ENCODE results near the gene SUN1. TPM values are rescaled to one million over a fixed set of nuclear protein-coding genes. Genes with fewer than 3 reads are reported as not detected.

Gene SUN1
- total and polyA plus RNA-seq, 2 experiments from 2014 or later: 63.3 to 145 TPM

DNA sequence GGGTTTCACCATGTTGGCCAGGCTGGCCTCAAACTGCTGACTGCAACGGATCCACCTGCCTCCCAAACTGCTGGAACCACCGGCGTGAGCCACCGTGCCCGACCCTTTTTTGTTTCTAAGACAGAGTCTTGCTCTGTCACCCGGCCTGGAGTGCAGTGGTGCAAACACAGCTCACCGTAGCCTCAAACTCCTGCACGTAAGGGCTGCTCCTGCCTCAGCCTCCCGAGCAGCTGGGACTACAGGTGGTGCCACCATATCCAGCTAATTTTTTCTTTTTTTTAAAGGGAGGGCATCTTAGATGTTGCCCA lies 85.8 kb downstream of the SUN1 start:
- Histone ChIP-seq H2AFZ (no peak overlapping the region), H3K27ac (ENCODE audit: low read depth) (no peak overlapping the region), H3K4me1 (ENCODE audit: insufficient read depth) (no peaks in the 10 kb centered on the region), H3F3A (replicated peaks; ENCODE audit: low read depth) (no peaks in the 10 kb centered on the region), H3K4me2 (no peak overlapping the region), H3K9me2 (ENCODE audit: insufficient read depth) (no peaks in the 10 kb centered on the region), H4K20me1 (replicated peaks; ENCODE audit: insufficient read depth) (no peaks in the 10 kb centered on the region), H3K36me3 (ENCODE audit: insufficient read depth) (no peaks in the 10 kb centered on the region), H3K4me3 (no peak overlapping the region), H3K79me2 (replicated peaks; ENCODE audit: insufficient read depth) (no peaks in the 10 kb centered on the region), H3K27me3 (ENCODE audit: insufficient read depth) (no peaks in the 10 kb centered on the region)
- H3K27ac Mint-ChIP-seq: no peak overlapping the region
- DNase-seq (ENCODE audit: low spot score): no peak
- TF ChIP-seq, protein P1, sequence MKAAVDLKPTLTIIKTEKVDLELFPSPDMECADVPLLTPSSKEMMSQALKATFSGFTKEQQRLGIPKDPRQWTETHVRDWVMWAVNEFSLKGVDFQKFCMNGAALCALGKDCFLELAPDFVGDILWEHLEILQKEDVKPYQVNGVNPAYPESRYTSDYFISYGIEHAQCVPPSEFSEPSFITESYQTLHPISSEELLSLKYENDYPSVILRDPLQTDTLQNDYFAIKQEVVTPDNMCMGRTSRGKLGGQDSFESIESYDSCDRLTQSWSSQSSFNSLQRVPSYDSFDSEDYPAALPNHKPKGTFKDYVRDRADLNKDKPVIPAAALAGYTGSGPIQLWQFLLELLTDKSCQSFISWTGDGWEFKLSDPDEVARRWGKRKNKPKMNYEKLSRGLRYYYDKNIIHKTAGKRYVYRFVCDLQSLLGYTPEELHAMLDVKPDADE (IDR thresholded peaks at IDR 0.05): no peak
- TF ChIP-seq ZNF462 (CRISPR knock-in tag; IDR thresholded peaks at IDR 0.05) (no peak), NANOG (IDR thresholded peaks at IDR 0.05; ENCODE audit: borderline replicate concordance) (no peak), ZNF331 (CRISPR knock-in tag; IDR thresholded peaks at IDR 0.05; ENCODE audit: low read depth) (no peak), ZNF114 (CRISPR knock-in tag; IDR thresholded peaks at IDR 0.05) (no peak), POLR2AphosphoS5 (IDR thresholded peaks at IDR 0.05; ENCODE audit: low read depth) (no peak), EZH2phosphoT487 (IDR thresholded peaks at IDR 0.05; ENCODE audit: unreplicated experiment) (no peak)
- no peak for ATAC-seq
- H3K9me3 Mint-ChIP-seq: no peaks in the 10 kb centered on the region
- no peak overlapping the region for H3K4me3 Mint-ChIP-seq
- H3K4me1 Mint-ChIP-seq: no peaks in the 10 kb centered on the region; the same call in 1 of the 3 replicates
- no peaks in the 10 kb centered on the region for H3K36me3 Mint-ChIP-seq (ENCODE audit: low read depth)
- H3K27me3 Mint-ChIP-seq (ENCODE audit: insufficient read depth, low read depth, poor library complexity): peaks cover 16% of the 10 kb centered on the region

Measured in GM23338 (cell line).